Neural progenitor cell (in vitro differentiated cells): ENCODE data around the gene PPP2R5A.

ENCODE experiments used
- EZH2 ChIP-seq: fragments of 200-600 bp; sonication (generic); IDR thresholded peaks from 2 replicates; pipeline ENCODE4 v1.6.1; 2017; ENCODE audit warnings: antibody characterized with exemption, mild to moderate bottlenecking, moderate library complexity
- EZH2phosphoT487 ChIP-seq: fragments of 200-600 bp; sonication (generic); IDR thresholded peaks from 2 replicates; pipeline ENCODE4 v1.6.1; 2017; ENCODE audit warnings: antibody characterized with exemption
- TF ChIP-seq, protein P1 (sequence below): fragments of 200-600 bp; sonication (generic); IDR thresholded peaks from 2 replicates; pipeline ENCODE4 v1.5.1; 2017; ENCODE audit warnings: antibody characterized with exemption, mild to moderate bottlenecking

DNA sequence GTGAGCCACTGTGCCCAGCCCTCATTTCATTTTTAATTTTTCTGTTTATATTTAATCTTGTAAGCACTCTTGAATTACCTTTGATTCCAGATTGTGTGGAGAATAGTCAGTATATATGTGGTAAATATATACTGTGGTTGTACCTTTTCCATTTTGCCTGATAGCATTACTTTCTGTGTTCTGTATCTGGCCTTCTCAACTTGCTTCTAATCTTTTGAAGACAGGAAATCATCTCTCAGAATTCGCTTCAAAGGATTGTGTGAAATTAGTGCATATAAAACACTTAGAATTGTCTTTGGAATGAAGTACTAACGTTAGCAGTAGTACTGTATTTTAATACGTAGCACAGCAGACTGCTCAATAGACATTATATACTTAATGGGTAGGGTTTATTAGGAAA is 37.9 kb downstream of the PPP2R5A start:
- TF ChIP-seq, protein P1, sequence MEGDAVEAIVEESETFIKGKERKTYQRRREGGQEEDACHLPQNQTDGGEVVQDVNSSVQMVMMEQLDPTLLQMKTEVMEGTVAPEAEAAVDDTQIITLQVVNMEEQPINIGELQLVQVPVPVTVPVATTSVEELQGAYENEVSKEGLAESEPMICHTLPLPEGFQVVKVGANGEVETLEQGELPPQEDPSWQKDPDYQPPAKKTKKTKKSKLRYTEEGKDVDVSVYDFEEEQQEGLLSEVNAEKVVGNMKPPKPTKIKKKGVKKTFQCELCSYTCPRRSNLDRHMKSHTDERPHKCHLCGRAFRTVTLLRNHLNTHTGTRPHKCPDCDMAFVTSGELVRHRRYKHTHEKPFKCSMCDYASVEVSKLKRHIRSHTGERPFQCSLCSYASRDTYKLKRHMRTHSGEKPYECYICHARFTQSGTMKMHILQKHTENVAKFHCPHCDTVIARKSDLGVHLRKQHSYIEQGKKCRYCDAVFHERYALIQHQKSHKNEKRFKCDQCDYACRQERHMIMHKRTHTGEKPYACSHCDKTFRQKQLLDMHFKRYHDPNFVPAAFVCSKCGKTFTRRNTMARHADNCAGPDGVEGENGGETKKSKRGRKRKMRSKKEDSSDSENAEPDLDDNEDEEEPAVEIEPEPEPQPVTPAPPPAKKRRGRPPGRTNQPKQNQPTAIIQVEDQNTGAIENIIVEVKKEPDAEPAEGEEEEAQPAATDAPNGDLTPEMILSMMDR = no peak
- TF ChIP-seq EZH2 = no peak
- no peak for TF ChIP-seq EZH2phosphoT487
